Posterior vena cava (tissue), 2 donors: ENCODE results near the gene NTS. TPM values are rescaled to one million over a fixed set of nuclear protein-coding genes. Genes with fewer than 3 reads are reported as not detected.

Experiments
- DNase-seq: peaks from one replicate; pipeline ENCODE4 v3.0.0-alpha.2; 2020; ENCODE audit warnings: low spot score
- intact Hi-C, 2 donors: fragments of 100-400 bp; cut with DNase I; formaldehyde crosslinking; loops; one replicate each; pipeline versions ENCODE4 v1.14.1 to v1.14.2; 2022 to 2023
- long read RNA-seq, 2 donors: library from polyadenylated mRNA; unstranded; transcript quantifications; one replicate each; pipeline ENCODE4 v2.0.0, GENCODE V29; 2020 to 2021
- total RNA-seq, 2 donors: library from RNA; stranded (reverse); fragmentation: NEBNext Ultra II Directional; extraction: Animal tissue kit (Norgen Biotek cat#: 25700); gene quantifications; one replicate each; pipeline ENCODE4 v1.2.1, GENCODE V29; 2021
- donor health status: DM: yes; HTN: yes; CAD: no.
- donor health status: DM: yes; HTN: yes; CAD: no.

The NTS gene, protein sequence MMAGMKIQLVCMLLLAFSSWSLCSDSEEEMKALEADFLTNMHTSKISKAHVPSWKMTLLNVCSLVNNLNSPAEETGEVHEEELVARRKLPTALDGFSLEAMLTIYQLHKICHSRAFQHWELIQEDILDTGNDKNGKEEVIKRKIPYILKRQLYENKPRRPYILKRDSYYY
- 1 to 10 TPM; 1.4 to 2.4 TPM for total RNA-seq
- long read RNA-seq, donor 1: 0 reads
- long read RNA-seq, donor 2, partial matches to known transcripts: 0 of 3 reads
- long read RNA-seq, donor 2, other reads (novel, unspliced or antisense): 0 of 3 reads

DNA sequence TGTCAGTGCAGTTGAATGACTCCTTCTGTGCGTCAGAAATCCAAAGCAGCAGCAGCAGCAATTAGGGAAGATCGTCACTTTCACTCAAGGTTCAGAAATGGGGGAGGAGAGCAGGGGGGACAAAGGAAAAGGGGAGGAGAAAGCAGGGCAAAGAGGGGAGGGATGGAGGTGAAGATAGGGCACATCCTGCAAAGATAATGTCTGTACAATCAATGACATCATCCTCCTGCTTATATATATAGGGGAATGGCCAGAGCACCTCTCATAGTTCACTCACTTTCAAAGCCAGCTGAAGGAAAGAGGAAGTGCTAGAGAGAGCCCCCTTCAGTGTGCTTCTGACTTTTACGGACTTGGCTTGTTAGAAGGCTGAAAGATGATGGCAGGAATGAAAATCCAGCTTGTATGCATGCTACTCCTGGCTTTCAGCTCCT, at the start of gene NTS:
Gene NTS (plus strand): TSS at position 265 of the 431 bp plus-strand sequence. CDS start 109 bp downstream, at position 374.
- DNase-seq: no peak
- intact Hi-C loops: no loop called here

DNA sequence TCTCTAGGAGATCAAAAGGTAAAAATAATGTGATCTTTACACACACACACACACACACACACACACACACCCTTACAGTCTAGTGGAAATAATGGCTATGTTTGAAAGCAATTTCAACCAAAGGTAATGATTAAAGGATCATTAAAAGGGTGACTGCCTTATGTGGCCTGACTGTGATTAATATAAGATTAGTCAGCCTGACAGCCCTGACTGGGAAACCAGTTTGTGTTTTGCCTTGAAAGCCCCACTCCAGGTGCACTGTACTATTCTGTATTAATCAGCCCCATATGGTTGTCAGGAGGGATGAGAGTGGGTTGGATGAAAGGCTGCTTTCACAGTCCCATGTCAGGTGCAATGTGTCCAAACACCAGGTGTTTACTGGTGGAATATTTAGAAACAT, 48.3 kb upstream of the NTS start:
- DNase-seq: no peak
- intact Hi-C loops: no loop called here

DNA sequence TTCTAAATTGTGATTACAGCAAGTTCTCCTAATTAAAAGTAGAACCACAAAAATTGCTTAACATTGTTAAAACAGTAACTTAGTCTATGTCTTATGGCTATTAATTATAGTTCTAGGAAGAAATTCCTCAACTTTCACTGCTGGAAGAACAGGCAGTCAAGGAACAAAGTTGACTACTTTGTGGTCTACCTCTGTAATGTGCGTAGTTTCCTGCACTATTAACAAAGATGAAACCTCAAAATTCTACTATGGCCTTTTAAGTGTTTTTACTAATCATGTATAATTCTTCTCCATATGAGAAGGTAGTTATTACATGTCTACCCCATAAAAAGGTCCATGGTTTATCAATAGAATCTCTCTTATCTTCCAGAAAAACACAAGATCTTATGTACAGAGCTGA, 45.5 kb upstream of the NTS start:
- intact Hi-C loops: no loop called here
- no peak for DNase-seq

DNA sequence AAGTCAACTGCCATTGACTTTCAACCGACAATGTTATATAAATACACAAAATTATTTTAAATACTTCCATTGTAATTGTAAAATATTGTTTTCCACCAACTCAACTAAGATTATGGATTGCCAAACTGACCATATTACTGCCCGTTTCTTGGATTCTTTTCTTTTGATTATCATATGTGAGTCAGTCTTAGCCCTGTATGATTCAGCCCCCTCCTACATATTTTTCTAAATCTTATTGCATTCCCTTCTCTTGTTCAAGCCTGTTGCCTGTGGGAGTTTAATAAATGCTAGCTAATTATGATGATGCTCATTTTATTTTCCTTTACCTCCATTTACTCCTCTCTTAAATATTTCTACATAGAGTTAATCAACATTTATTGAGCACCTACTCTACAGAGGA, 44.7 kb upstream of the NTS start:
- intact Hi-C loops: no loop called here

DNA sequence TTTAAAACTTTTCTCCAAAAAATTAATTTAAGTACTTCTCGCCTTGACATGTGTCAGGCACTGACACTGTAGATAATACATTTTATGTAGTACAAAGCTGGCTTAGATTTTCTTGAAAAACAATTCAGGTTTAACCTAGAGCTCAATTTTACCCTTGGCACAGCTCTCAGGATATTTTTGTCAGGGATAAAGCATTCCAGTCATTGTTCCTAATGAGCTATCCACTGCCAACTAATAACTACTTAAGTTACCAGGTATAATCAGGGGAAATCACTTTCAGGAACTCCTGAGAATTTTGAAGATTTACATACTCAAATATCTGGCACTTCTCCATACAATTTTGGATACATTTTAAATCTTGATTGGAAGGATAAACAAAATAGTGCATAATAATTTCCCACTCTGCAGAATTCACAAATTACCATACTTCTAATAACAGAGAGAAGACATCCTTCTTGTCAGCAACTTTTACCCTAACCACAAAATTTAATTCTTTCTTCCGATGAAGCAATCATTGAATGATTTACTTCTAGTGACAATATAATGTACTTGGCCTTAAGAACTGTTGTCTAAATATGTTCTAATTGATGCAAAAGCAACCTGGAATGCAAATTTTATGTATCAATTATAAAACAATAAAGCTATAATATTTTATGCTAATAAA, 42.6 kb upstream of the NTS start:
- intact Hi-C loops: no loop called here
- DNase-seq: no peak

More for the DNA sequence above, 44.7 kb upstream of the NTS start:
- DNase-seq: no peak

DNA sequence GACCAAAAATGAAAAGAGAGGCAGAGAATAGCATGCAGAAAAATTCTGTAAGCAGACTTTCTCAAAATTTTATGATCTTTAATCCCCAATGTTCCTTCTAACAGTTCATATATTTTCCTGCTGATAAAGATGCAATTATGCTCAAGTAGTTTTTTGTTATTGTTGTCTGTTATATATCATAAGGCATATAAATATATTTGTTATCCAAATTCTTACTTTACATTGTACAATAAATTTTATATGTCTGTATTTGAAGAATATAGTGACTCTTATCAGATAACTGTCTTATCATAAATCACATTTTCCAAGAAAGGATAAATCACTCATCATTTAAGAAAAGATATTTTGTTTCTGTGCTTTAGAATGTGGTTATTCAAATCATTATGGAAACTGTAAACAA, 40.5 kb upstream of the NTS start:
- DNase-seq: no peak
- intact Hi-C loops: no loop called here

DNA sequence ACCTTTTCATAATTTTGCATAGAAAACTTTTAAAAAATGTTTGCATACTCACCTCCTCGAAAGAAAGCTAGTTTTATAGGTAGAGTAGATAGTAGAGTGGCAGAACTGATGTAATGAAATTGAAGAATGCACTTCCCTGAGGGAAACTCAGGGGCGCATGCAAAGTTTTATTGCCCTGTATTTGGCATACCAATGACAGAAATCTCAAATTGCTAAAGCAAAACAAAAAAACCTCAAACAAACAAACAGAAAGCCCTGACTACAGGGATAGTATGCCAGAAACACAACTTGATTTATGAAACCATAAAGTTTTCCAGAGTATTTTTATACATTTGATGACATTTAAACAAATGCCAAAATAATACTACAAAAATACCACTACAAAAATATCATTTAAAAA, 39.7 kb upstream of the NTS start:
- intact Hi-C loops: no loop called here
- no peak for DNase-seq

DNA sequence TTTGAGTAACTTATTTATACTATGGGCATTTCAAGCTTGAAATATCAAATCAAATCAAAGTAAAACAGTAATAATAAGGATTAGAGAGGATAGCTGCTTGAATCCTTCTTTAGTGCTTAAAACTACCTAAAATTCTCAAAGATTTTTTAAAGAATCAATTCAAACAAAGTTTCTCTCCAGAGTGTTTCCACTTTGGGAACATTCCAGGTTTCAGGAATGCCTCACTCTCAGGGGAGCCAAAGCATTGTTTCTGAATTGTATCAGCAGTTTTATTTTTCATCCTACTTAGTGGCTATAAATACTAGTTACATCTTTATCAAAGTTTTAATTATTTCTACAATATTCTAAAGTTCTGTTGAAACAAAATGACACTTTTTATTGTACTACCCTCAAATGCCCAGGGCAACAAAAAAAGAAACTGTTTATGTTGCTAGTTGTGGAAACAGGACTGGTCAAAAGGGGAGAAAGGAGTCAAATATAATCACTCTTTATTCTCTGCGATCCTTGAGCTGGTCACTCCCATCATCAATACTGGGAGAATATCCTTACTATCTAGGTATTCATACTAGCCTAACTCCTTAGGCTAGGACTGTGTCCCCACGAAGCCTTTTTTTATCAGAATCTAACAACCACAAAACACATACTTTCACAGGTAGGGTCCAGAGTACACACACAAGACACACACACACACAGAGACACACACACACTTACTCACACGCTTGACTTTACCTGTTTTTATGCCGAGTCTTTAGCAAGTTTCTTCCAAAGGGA, 38.5 kb upstream of the NTS start:
- intact Hi-C loops: no loop called here
- no peak for DNase-seq

DNA sequence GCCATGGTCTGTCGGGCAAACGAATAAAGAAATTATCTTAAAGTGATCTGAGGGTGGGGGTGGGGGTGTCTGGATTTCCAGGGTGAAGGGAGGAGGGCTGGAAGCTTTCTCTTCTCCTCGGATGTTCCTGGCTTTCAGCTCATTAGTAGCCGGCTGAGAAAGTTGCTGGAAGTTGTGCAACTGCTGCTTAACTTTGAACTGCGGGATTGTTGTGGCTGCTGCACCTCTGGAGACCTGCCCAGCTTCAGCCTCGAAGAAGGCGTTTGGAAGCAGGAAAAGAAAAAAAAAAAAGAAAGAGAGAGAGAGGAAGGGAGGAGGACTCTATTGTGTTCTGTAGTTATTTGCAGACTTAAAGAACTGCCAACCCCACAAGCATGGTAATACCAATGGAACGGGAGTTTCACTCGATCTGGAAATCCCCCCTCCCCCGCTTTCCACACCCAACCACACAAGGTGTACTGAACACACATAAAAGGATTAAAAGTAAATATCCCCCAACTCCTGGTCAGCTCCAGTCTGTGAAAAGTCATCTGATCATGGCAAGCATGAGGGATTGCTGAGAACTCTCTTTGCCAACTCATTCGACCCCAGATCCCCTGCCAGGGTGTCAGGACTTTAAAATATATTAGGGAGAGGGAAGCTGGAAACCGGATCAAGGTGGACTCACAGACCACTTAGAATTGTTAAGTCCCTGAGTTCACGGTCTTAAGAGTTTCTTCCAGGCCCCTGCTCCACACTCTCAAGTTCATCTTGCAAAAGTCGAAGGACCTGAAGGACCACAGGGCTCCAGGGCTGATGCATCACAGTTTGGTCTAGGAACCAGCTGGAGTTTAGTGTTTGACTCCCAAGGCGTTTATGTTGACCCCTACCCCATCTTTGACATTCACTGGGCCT, 37.7 kb upstream of the NTS start, which contains the start of gene RASSF9:
Gene RASSF9 (minus strand): TSS at position 213 of the 894 bp plus-strand sequence. CDS start 208 bp downstream, at position 5.
- DNase-seq: peak; percentile 86
- intact Hi-C loops: no loop called here

DNA sequence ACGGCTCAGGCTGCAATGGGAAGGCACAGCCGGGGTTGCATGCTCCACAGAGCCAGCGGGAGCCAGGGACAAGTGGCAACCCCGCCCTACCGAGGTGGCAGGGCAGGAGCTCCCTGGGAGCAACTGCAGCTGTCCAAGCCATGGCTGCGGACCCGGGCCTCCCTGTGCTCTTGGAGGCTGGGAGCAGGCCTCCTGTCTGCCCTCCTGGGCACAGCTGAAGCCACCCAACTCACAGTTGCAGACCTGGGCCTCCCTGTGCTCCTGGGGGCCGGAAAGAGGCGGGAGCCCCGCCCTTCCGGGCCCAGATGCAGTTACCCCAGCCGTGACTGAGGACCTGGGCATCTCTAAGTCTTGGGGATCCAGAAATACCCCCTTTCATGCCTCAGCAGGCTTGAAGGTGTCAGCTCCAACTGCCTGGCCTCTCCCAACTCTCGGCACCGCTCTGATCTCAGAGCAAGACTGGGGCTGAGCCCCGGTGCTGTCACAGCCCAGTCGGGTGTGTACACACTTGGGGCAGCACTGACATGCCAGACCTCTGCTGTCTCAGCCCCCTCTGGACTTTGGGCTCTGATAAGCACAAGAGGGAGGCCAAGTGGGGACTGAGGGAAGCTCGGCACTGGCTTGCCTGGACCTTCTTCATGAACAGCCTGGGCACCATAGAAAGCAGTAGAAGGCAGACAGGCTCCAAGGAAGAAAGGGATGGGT, 30.3 kb upstream of the NTS start:
- DNase-seq: no peak
- intact Hi-C loops: no loop called here

DNA sequence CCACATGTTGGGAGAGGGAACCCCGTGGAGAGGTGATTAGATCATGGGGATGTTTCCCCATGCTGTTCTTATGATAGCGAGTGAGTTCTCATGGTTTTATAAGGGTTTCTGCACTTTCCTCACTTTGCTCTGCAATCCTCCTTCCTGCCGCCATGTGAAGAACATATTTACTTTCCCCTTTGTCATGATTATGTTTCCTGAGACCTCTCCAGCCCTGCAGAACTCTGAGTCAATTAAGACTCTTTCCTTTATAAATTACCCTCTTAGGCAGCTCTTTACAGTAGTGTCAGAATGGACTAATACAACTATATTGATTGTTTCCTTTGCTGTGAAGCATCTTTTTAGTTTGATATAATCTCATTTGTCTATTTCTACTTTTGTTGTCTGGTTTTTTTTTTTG, 24.8 kb upstream of the NTS start:
- DNase-seq: no peak

DNA sequence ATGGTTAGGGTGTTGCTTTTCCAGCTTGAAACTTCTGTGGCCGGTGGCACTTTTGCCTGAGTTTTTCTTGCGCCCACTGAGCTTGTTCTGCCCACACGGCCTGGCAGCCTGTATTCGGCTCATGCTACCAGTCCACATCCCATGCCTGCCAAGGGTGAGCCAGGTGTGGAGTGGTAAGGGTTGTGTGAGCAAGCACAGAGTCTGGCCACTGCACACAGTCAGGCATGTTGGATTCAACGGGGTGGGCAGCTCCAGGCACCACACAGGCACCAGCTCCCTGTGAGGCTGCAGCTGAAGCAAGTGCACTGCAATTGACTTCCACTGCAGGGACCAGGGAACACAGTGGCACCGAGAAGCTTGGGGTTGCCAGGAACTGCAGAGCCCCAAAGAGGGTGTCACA, 18.8 kb upstream of the NTS start:
- DNase-seq: no peak
- intact Hi-C loops: no loop called here

More for the DNA sequence above, 24.8 kb upstream of the NTS start:
- intact Hi-C loops: no loop called here

DNA sequence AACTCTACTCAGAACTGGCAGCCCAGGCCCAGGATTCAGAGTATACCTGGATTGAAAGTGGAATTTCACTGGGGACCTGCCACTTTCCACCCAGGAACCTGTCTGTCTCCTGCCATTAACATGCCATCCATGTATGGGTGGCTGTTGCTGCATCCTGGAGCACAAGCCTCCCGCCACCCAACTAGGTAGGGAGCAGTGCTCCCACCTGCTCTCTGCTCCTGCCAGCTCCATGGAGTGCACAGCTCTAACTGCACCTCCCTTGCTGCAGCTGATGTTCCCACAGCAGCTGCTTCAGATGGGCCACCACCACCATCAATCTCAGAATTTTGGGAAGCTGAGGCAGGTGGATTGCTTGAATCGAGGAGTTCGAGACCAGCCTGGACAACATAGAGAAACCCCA, 17.1 kb upstream of the NTS start:
- DNase-seq: no peak

DNA sequence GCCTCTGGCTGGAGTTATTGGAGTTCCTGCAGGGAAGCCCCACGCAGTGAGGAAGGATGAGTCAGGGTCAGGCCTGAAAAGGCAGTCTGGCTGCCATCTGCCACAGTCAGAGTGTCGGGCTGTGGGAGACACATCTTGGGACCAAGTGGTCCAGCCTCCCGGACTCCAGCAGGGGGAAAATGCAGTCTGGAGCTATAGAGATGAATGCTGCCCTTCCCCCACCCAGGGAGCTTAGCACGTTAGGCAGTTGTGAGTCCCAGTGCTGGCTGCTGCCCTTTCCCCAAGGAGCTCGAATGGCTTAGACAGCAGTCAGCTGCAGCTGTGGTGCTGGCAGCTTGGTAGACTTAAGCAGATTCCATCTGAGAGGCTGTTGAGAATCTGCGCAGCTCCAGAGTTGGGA, 8.2 kb upstream of the NTS start:
- DNase-seq: no peak
- intact Hi-C loops: loop anchor here (5.0 to 10.0 kb wide), 4 partner anchors 289 to 1361 kb away; no protein-coding TSS in a partner anchor

More for the DNA sequence above, 17.1 kb upstream of the NTS start:
- intact Hi-C loops: no loop called here

DNA sequence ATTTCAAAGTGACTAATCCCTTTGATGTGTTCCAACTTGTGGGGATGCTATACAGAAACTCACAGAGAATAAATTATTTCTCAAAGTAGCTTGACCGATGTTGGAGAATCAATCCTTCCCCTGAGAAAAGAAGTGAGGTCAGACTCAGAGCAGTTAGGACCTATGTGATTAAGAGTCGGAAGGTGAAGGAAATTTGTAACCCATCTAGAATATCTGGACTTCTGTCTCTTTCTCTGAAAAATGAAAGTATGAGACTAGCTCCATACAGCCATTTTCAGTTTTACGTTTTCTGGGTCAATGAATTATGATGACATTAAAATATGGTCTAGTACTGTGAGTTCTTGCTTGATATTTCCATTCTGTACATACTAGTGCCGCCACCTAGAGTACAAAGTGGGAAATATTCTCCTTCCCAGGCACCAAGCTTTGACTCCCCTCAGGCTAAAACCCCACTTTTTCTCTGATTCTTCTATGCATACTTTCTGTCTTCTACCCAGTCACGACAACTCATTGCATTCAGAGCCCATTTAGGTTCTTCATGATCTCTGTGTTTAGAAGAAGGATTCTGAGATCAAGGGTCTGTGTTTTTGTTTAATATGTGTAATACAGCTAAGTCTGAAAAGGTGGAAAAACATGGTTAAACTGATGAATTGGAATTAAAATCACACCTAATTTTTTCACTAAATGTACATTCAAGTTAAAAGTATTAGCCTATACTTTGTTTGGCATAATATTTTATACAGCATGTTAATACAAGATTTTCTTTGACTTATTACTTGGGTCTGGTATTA, 6.9 kb upstream of the NTS start:
- intact Hi-C loops: loop anchor here (5.0 to 10.0 kb wide), 4 partner anchors 290 to 1362 kb away; no protein-coding TSS in a partner anchor
- DNase-seq: no peak

DNA sequence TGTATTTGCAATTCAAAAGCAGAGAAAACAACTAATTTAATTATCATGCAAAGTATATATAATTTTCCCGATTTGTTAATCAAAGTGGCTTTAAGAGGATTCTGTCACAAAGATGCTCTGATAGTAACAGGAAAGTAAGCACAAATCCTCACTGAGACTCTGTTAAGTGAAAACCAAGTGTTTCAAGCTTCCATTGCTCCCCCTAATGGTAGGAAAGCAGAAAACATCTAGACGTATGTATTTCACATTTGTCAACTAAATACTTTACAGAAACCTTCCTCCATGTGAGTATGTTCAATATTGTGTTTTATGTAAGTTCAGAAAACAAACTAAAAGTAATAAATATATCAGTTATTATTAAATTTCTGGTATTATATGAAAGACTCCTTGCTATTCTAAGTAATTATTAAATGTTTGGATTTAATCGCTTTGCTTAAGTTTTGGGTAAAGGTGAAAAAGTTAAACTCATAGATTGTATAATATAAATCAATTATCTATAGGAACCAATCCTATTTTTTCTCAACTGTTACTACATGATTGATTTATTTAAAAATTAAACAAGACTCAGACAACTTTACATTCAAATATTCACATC, 1.5 kb upstream of the NTS start:
- no peak for DNase-seq
- intact Hi-C loops: no loop called here

DNA sequence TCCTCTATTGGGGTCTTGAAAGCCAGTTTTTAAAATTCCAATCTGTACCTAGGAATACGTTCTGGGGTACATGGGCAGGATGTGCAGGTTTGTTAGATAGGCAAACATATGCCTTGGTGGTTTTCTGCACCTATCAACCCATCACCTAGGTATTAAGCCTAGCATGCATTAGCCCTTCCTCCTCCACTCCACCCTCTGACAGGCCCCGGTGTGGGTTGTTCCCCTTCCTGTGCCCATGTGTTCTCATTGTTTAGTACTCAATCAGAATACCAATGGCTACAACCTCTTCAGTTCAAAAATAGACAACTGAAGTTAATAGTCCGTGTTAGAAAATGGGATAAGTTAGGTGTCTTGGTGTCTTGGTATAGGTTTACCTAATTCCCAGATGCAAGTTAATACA, 3.4 kb downstream of the NTS start:
- intact Hi-C loops: no loop called here
- no peak for DNase-seq
